PC-3 (cell line): ENCODE measurements around the gene PAX7. TPM values are rescaled to one million over a fixed set of nuclear protein-coding genes. Genes with fewer than 3 reads are reported as not detected.

ENCODE experiments used
- ATAC-seq: fragments of 200-7000 bp; cut with Tn5 transposase; 2 replicates; pipeline ENCODE4 v1.9.1; 2020; ENCODE audit warnings: mild to moderate bottlenecking, moderate library complexity
- BruUV-seq: library from RNA; stranded (reverse); fragments of 400-500 nt; replicated peaks from 2 replicates; lab custom pipeline; 2021; lab: Mats Ljungman, UMichigan
- CTCF ChIA-PET: fragments of 300-600 bp; sonication (Branson Sonifier 250); formaldehyde crosslinking; loops from one replicate; lab custom pipeline; 2022; ENCODE audit warnings: antibody characterized with exemption; lab: Charles Lee
- POLR2A ChIA-PET: fragments of 300-600 bp; sonication (Branson Sonifier 250); formaldehyde crosslinking; loops from one replicate; lab custom pipeline; 2022; ENCODE audit warnings: antibody characterized with exemption; ENCODE audit not compliant: unreplicated experiment; lab: Charles Lee
- DNase-seq: peaks from one replicate; pipeline ENCODE4 v3.0.0-alpha.2; 2015
- H2AFZ ChIP-seq: fragments of 300-600 bp; sonication (generic); 2 replicates; pipeline ENCODE4 v1.6.0; 2016; ENCODE audit warnings: antibody characterized with exemption, low read length
- H3F3A ChIP-seq: fragments of 300-600 bp; sonication (generic); one replicate; pipeline ENCODE4 v1.6.0; 2017; ENCODE audit warnings: antibody characterized with exemption, low read length, control low read depth, mild to moderate bottlenecking; ENCODE audit not compliant: unreplicated experiment
- H3K27ac ChIP-seq: fragments of 300-600 bp; sonication (generic); 2 replicates; pipeline ENCODE4 v1.5.1; 2016; ENCODE audit warnings: mild to moderate bottlenecking, low read length
- H3K27me3 ChIP-seq: fragments of 300-600 bp; sonication (generic); 2 replicates; pipeline ENCODE4 v1.6.1; 2016; ENCODE audit warnings: low read length, mixed read lengths
- H3K36me3 ChIP-seq: fragments of 300-600 bp; sonication (generic); 2 replicates; pipeline ENCODE4 v1.6.1; 2016; ENCODE audit warnings: low read depth, mixed run types, low read length, mixed read lengths
- H3K4me1 ChIP-seq: fragments of 300-600 bp; sonication (generic); 2 replicates; pipeline ENCODE4 v1.5.1; 2016; ENCODE audit warnings: low read length; ENCODE audit not compliant: insufficient read depth
- H3K4me2 ChIP-seq: fragments of 300-600 bp; sonication (generic); 2 replicates; pipeline ENCODE4 v1.6.0; 2016; ENCODE audit warnings: low read length
- H3K4me3 ChIP-seq: fragments of 300-600 bp; sonication (generic); 2 replicates; pipeline ENCODE4 v1.5.1; 2016; ENCODE audit warnings: mild to moderate bottlenecking, low read length, mixed read lengths
- H3K79me2 ChIP-seq: fragments of 300-600 bp; sonication (generic); 2 replicates; pipeline ENCODE4 v1.6.1; 2017; ENCODE audit warnings: low read length, mixed read lengths
- H3K9ac ChIP-seq: fragments of 300-600 bp; sonication (generic); 2 replicates; pipeline ENCODE4 v1.6.0; 2016; ENCODE audit warnings: mild to moderate bottlenecking, low read length
- H3K9me2 ChIP-seq: fragments of 300-600 bp; sonication (generic); replicated peaks from 2 replicates; pipeline ENCODE4 v1.6.1; 2016; ENCODE audit warnings: mixed run types, low read length, mixed read lengths
- H3K9me3 ChIP-seq: fragments of 300-600 bp; sonication (generic); 2 replicates; pipeline ENCODE4 v1.6.1; 2016; ENCODE audit warnings: low read length, mixed read lengths
- H4K20me1 ChIP-seq: fragments of 300-600 bp; sonication (generic); 2 replicates; pipeline ENCODE4 v1.6.1; 2016; ENCODE audit warnings: low read length, mixed read lengths
- EZH2 ChIP-seq: fragments of 300-600 bp; sonication (generic); IDR thresholded peaks from one replicate; pipeline ENCODE4 v1.6.1; 2017; ENCODE audit warnings: antibody characterized with exemption, mild to moderate bottlenecking, low read length; ENCODE audit not compliant: unreplicated experiment
- EZH2phosphoT487 ChIP-seq: fragments of 300-600 bp; sonication (generic); IDR thresholded peaks from 2 replicates; pipeline ENCODE4 v1.6.1; 2018; ENCODE audit warnings: mild to moderate bottlenecking, antibody characterized with exemption, low read length, borderline replicate concordance
- intact Hi-C: fragments of 100-400 bp; cut with micrococcal nuclease; formaldehyde crosslinking; loops from 2 replicates; pipeline ENCODE4 v1.9.0; 2023
- total RNA-seq: library from RNA; depleted of rRNA; stranded (reverse); fragments of >200 nt; gene quantifications from 2 replicates; pipeline ENCODE4 v1.2.3, GENCODE V29; 2014
- TF ChIP-seq, protein P1 (sequence below): fragments of 300-600 bp; sonication (generic); conservative IDR thresholded peaks from 2 replicates; pipeline ENCODE4 v1.5.1; 2017; ENCODE audit warnings: antibody characterized with exemption, low read depth, mild to moderate bottlenecking, low read length

The PAX7 gene
- total RNA-seq, 1 experiment from 2014 or later: not detected

DNA sequence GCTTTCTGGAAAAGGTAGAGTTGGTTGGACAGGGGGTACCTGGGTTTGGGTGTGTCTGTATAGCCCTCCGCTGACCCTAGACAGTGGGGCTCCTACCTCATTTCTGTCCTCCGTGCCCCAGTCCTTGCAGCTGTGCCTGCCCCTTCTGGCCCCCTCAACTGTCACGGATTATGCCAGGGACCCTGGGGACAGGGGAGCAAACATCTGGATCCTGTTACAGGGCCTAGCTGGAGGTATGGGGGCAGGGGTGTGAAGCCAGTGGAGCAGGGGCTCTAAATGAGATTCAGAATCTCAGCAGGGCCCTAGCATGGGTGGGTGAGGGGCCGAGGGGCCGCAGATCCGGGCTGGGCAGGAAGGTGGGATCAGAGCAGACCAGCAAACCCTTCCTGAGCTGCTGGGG, 147.8 kb downstream of the PAX7 start:
- DNase-seq: no peak
- no peaks in the 10 kb centered on the region for H3K4me1 ChIP-seq
- H3K9ac ChIP-seq: no peak overlapping the region
- BruUV-seq: no TSS peak
- no peaks in the 10 kb centered on the region for H3K9me2 ChIP-seq
- no peaks in the 10 kb centered on the region for H3K9me3 ChIP-seq
- H3K4me3 ChIP-seq: no peak overlapping the region
- H3F3A ChIP-seq: no peaks in the 10 kb centered on the region
- ChIA-PET CTCF (no interaction called here), POLR2A (no interaction called here)
- TF ChIP-seq EZH2: no peak
- TF ChIP-seq, protein P1, sequence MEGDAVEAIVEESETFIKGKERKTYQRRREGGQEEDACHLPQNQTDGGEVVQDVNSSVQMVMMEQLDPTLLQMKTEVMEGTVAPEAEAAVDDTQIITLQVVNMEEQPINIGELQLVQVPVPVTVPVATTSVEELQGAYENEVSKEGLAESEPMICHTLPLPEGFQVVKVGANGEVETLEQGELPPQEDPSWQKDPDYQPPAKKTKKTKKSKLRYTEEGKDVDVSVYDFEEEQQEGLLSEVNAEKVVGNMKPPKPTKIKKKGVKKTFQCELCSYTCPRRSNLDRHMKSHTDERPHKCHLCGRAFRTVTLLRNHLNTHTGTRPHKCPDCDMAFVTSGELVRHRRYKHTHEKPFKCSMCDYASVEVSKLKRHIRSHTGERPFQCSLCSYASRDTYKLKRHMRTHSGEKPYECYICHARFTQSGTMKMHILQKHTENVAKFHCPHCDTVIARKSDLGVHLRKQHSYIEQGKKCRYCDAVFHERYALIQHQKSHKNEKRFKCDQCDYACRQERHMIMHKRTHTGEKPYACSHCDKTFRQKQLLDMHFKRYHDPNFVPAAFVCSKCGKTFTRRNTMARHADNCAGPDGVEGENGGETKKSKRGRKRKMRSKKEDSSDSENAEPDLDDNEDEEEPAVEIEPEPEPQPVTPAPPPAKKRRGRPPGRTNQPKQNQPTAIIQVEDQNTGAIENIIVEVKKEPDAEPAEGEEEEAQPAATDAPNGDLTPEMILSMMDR: no peak
- no peak overlapping the region for H3K27ac ChIP-seq
- no peaks in the 10 kb centered on the region for H3K79me2 ChIP-seq
- no peak for ATAC-seq
- H3K4me2 ChIP-seq: no peak overlapping the region
- intact Hi-C loops: no loop called here
- H3K27me3 ChIP-seq: peaks cover 85% of the 10 kb centered on the region
- no peak overlapping the region for H2AFZ ChIP-seq
- no peaks in the 10 kb centered on the region for H3K36me3 ChIP-seq
- H4K20me1 ChIP-seq: no peaks in the 10 kb centered on the region

DNA sequence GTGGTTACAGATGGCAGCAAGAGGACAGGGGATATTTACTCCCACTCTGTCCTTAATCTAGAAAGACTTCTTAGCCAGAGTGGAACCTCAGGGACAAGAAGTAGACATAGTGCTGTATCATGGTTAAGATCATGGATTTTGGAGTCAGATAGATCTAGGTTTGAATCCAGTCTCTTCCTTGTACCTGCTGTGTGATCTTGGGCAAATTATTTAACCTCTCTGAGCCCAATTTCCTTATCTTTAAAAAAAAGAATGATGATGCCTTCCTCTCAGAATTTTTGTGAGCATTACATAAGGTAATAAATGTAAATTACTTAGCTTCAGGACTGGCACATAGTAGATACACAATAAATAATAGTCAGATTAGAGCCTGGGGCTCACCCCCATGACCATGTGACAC, 150.4 kb downstream of the PAX7 start:
- Histone ChIP-seq H3K9me2 (no peaks in the 10 kb centered on the region), H3K9me3 (no peaks in the 10 kb centered on the region), H3K79me2 (no peaks in the 10 kb centered on the region), H3K4me1 (no peaks in the 10 kb centered on the region), H3K4me3 (no peak overlapping the region), H3K4me2 (no peak overlapping the region), H3K27ac (no peak overlapping the region), H3K27me3 (peaks cover 64% of the 10 kb centered on the region), H3F3A (no peaks in the 10 kb centered on the region), H4K20me1 (no peaks in the 10 kb centered on the region), H3K9ac (no peak overlapping the region), H2AFZ (no peak overlapping the region), H3K36me3 (no peaks in the 10 kb centered on the region)
- no peak for DNase-seq
- BruUV-seq: no TSS peak
- no peak for TF ChIP-seq EZH2phosphoT487
- TF ChIP-seq, protein P1: no peak
- no peak for TF ChIP-seq EZH2
- intact Hi-C loops: no loop called here
- ChIA-PET CTCF (no interaction called here), POLR2A (no interaction called here)
- no peak for ATAC-seq

DNA sequence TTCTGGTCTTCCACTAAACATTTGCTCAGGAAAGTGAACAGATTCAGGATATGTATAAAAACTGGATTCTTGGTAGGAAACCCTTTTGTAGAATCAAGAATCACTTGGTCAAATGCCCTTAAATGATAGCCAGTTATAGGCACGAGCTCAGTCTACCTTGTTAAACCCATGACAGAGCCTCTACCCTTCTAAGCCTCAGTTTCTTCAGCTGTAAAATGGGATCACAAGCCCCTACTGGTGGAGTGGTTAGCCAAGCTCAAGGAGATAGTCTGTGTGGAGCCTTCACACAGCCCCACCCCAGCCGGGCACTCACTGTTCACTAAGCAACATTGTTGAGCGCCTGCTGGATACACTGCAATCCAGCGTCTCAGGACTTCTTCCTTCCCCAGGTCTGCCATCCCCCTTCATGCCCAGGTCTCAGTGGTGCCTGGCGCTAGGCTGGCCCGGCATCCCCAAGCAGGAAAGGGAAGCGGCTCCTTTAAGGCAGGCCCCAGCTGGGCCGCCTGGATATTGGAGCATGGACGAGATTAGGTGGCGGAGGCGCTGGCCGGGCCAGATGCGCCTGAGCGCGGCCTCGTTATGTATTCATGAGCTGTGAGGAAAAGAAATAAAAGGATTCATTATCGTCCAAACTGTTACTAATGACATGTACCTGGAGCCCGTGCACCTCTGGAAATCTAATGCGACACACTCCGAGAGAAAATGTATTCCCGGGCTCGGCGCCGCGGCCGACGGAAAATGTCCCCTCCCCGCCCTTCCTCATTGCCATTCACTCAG, 153.2 kb downstream of the PAX7 start:
- DNase-seq (no peak), ATAC-seq (no peak)
- no peaks in the 10 kb centered on the region for H4K20me1 ChIP-seq
- H3K79me2 ChIP-seq: no peaks in the 10 kb centered on the region
- no peaks in the 10 kb centered on the region for H3K36me3 ChIP-seq
- H3K27me3 ChIP-seq: peaks cover 55% of the 10 kb centered on the region
- intact Hi-C loops: no loop called here
- no TSS peak for BruUV-seq
- H3K27ac ChIP-seq: no peak overlapping the region
- POLR2A ChIA-PET: interaction anchor here (0.6 kb wide), 1 partner anchor 40 kb away, joined by 8 read pairs; no protein-coding TSS in a partner anchor
- H3F3A ChIP-seq: no peaks in the 10 kb centered on the region
- TF ChIP-seq, protein P1: no peak
- TF ChIP-seq EZH2phosphoT487 (no peak), EZH2 (no peak)
- CTCF ChIA-PET: no interaction called here
- no peaks in the 10 kb centered on the region for H3K9me3 ChIP-seq
- H3K4me2 ChIP-seq: no peak overlapping the region
- H3K9ac ChIP-seq: no peak overlapping the region
- H2AFZ ChIP-seq: no peak overlapping the region
- no peaks in the 10 kb centered on the region for H3K9me2 ChIP-seq
- no peak overlapping the region for H3K4me3 ChIP-seq
- H3K4me1 ChIP-seq: no peaks in the 10 kb centered on the region
